GM15510 (cell line): ENCODE measurements around the gene PLEKHM3.

Experiments
- POLR2A ChIP-seq: IDR thresholded peaks from 3 replicates; pipeline ENCODE4 v1.6.1; 2011; ENCODE audit warnings: borderline replicate concordance; ENCODE audit not compliant: insufficient read length; ENCODE audit errors: extremely low read depth

PLEKHM3 gene, protein sequence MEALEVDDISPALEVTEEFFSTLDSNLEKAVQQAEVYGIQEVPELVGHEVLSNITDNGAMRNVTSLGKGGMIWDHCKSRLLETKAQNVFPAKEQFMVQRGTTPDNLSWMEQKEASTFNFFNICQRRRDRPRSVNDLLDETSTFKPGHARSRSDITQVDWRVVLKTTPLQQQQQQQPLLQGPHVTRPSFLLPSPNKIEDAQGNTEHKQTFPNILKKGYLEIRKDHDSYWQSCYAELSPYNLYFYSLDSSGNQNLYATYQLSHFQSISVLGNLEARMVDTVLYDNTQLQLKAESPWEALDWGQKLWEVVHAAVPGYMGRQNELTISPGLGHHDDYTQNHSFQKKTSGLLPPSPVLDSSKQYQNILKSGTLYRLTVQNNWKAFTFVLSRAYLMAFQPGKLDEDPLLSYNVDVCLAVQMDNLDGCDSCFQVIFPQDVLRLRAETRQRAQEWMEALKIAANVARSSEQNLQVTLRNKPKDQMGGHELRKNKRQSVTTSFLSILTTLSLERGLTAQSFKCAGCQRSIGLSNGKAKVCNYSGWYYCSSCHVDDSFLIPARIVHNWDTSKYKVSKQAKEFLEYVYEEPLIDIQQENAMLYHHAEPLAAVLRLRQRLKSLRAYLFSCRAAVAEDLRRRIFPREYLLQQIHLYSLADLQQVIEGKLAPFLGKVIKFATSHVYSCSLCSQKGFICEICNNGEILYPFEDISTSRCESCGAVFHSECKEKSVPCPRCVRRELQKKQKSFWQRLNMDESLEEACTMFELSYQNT

GRCh38 chr2:208025037-208025813 is at the start of gene PLEKHM3:
Gene PLEKHM3 (minus strand): TSS chr2:208025527. CDS start chr2:208001639, 23,888 bp downstream.
- TF ChIP-seq POLR2A = peak; percentile 85

GRCh38 chr2:208074610-208075356 is 49.5 kb upstream of the PLEKHM3 start:
- TF ChIP-seq POLR2A = no peak

DNA sequence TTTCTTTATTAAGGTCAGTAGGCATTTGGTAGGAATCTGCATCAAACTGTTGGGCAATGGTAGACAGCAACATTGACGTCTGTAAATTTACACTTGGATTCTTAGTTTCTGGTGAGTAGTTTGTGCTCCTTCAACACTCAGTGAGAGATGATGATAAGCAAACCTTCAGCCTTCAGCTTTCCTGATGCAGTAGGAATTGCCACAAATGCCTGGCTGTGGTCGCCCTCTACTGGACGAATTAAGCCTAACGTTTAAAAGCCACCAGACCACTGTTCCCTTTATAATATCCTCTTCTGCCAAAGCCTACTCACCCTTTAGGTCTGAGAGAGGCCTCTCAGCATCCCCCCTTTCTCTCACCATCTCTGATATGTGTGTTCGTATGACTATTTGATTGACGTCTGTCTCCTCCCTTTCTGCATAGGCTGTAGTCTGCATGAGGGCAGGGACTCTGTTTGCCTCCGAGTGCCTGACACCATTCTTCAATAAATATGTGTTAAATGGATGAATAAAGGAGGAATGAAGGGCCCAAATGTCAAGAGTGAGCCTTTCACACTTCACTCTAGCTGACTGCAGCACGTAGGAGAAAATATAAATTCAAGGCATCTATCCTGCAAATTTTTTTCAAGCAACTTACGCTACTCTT is 47.0 kb upstream of the PLEKHM3 start:
- no peak for TF ChIP-seq POLR2A

DNA sequence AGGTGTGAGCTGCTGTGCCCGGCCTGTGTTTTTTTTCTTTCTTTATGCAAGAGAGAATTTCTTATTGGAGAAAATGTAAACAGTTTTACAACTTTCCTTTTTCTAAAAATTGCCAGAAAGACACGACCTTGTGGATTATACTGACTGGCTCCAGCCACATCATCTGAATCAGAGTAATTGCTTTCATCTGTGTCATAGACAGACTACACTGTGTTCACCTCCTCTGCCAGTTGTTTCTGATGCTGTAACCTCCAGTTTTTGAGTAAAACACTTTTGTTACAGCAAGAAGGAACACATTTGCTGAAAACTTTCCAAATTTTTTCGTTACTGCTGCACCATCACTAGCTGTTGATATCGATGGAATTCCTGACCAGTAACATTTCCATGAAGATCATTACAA is 43.9 kb upstream of the PLEKHM3 start:
- no peak for TF ChIP-seq POLR2A

DNA sequence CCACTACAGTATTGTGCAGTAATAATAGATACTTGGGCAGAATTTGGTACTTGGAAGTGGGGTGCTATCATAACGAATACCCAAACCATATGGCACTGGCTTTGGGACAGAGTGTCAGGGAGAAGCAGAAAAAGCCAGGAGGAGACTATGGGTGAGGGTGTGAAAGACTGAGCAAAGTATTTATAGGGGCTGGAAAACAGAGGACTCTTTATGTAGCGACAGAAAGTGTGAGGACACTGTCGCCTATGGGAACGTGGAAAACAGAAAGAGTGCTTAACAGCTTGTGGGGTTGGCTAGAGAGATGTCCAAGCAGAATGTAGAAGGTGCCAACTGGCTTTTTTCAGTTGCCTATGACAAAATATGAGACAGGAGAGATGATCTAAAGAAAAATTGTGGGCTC is 40.7 kb upstream of the PLEKHM3 start:
- TF ChIP-seq POLR2A = no peak

DNA sequence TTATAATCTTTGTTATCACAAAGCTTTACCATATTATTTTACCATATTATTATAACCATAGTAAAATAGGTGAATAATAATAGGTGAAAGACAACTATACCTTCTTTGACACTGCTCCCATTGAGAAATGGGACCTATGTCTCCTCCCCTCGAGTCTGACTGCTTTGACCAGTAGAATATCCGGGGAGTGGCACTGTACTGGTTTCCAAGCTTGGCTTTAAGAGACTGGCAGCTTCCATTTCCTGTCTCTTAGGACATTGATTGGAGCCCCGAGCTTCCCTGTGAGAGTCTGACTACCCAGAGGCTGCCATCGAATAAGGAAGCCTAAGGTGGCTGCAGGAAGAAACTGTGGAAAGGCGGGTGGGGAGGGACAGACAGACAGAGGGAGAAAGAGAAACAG is 40.1 kb upstream of the PLEKHM3 start:
- no peak for TF ChIP-seq POLR2A

- TF ChIP-seq POLR2A = no peak
Observed at GRCh38 chr2:208064220-208064961, 39.1 kb upstream of the PLEKHM3 start.

DNA sequence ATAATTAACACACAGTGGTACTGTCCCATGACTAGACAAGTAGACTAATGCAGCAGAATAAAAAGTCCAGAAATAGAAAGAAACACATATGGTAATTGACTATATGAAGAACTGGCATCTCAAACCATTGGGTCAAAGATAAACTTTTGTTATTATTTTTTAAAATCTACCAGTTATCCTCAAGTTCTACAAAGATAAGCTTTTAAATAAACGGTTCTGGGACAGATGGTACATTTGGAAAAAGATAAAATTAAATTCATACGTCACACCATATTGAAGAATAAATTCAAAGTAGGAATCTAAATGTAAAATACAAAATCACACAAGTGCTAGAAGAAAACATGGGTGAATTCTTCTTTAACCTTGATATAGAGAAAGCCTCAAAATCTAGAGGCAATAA is 37.6 kb upstream of the PLEKHM3 start:
- no peak for TF ChIP-seq POLR2A

- TF ChIP-seq POLR2A = no peak
Observed at GRCh38 chr2:208062113-208062512, 36.8 kb upstream of the PLEKHM3 start.

- TF ChIP-seq POLR2A = no peak
Observed at GRCh38 chr2:208057108-208057507, 31.8 kb upstream of the PLEKHM3 start.

DNA sequence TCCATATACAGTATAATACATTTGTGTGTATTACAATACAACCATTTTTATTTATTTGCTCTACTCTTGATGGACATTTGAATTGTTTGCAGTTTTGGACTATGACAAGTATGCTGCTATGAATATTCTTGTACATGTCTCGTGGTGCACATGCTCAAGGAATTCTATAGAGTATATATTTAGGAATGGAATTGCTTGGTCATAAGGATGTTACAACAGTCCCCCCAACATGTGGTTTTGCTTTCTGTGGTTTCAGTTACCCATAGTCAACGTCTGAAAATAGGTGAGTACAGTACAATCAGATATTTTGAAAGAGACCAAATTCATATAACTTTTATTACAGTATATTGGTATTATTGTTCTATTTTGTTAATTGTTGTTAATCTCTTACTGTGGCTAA is 24.1 kb upstream of the PLEKHM3 start:
- no peak for TF ChIP-seq POLR2A

- no peak for TF ChIP-seq POLR2A
Observed at GRCh38 chr2:208049006-208049405, 23.7 kb upstream of the PLEKHM3 start.

- no peak for TF ChIP-seq POLR2A
Observed at GRCh38 chr2:208047840-208048239, 22.5 kb upstream of the PLEKHM3 start.
